Measurements from ENCODE around the gene SF3A1.
"Not testable (repeated sequence)": the region's sequence is repeated elsewhere in the genome, so short reads cannot be mapped to it uniquely, and the experiment has no call there.

Gene SF3A1

GRCh38 chr22:30402028-30402765, 45.5 kb upstream of the SF3A1 start:
- no peak for DNase-seq (ENCODE audit: extremely low spot score)
- POLR2A ChIA-PET, result interaction anchor here (1.2 to 2.0 kb wide), 4 partner anchors 15 to 23 kb away, joined by 3 to 15 read pairs (median 4); partner anchors contain the start of genes MTFP1 and RNF215
- no peak for TF ChIP-seq SUZ12 (IDR thresholded peaks at IDR 0.05)
- CTCF ChIA-PET, result interaction anchor here (1.3 kb wide), 1 partner anchor 13 kb away, joined by 4 read pairs; no protein-coding TSS in a partner anchor

- CTCF ChIA-PET; DNase-seq (ENCODE audit: extremely low spot score): not testable (repeated sequence)
- POLR2A ChIA-PET, result interaction anchor here (7.9 kb wide), 1 partner anchor 23 kb away, joined by 85 read pairs; the partner anchor contains the start of gene MTFP1
These were observed 44.3 kb upstream of the SF3A1 start for GRCh38 chr22:30401024-30401423.

- POLR2A ChIA-PET, result interaction anchor here (7.9 kb wide), 1 partner anchor 24 kb away, joined by 85 read pairs; the partner anchor contains the start of gene MTFP1
- TF ChIP-seq BHLHE40 (IDR thresholded peaks at IDR 0.05; ENCODE audit: borderline replicate concordance) (no peak), NFRKB (IDR thresholded peaks at IDR 0.05) (no peak), ARNT (IDR thresholded peaks at IDR 0.05) (no peak), ZNF384 (IDR thresholded peaks at IDR 0.05) (no peak), SUZ12 (IDR thresholded peaks at IDR 0.05) (no peak), FOXM1 (IDR thresholded peaks at IDR 0.05; ENCODE audit: borderline replicate concordance) (no peak), TARDBP (IDR thresholded peaks at IDR 0.05) (no peak), SP1 (IDR thresholded peaks at IDR 0.05) (no peak)
- CTCF ChIA-PET, result no interaction called here
These were observed 43.5 kb upstream of the SF3A1 start for GRCh38 chr22:30400159-30400558.

GRCh38 chr22:30399718-30400117, 43.0 kb upstream of the SF3A1 start:
- POLR2A ChIA-PET, result interaction anchor here (7.9 kb wide), 1 partner anchor 24 kb away, joined by 85 read pairs; the partner anchor contains the start of gene MTFP1
- no peak for TF ChIP-seq BHLHE40 (IDR thresholded peaks at IDR 0.05; ENCODE audit: borderline replicate concordance)
- no peak for TF ChIP-seq ZNF384 (IDR thresholded peaks at IDR 0.05)
- TF ChIP-seq PKNOX1 (IDR thresholded peaks at IDR 0.05), result no peak
- no peak for TF ChIP-seq ELF4 (IDR thresholded peaks at IDR 0.05)
- no peak for TF ChIP-seq TARDBP (IDR thresholded peaks at IDR 0.05)
- TF ChIP-seq SUZ12 (IDR thresholded peaks at IDR 0.05), result no peak
- no peak for TF ChIP-seq SP1 (IDR thresholded peaks at IDR 0.05)
- no peak for TF ChIP-seq ARNT (IDR thresholded peaks at IDR 0.05)
- TF ChIP-seq FOXK2 (IDR thresholded peaks at IDR 0.05), result no peak
- no peak for TF ChIP-seq L3MBTL2 (conservative IDR thresholded peaks at IDR 0.05)
- no peak for TF ChIP-seq CTBP1 (IDR thresholded peaks at IDR 0.05; ENCODE audit: borderline replicate concordance)
- no peak for TF ChIP-seq LEF1 (IDR thresholded peaks at IDR 0.05; ENCODE audit: borderline replicate concordance)
- no peak for TF ChIP-seq NFRKB (IDR thresholded peaks at IDR 0.05)
- no peak for TF ChIP-seq HDGF (IDR thresholded peaks at IDR 0.05; ENCODE audit: borderline replicate concordance)
- no peak for TF ChIP-seq FOXA1 (IDR thresholded peaks at IDR 0.05)
- no peak for TF ChIP-seq FOXM1 (IDR thresholded peaks at IDR 0.05; ENCODE audit: borderline replicate concordance)
- CTCF ChIA-PET, result interaction anchor here (1.0 kb wide), 1 partner anchor 12 kb away, joined by 4 read pairs; the partner anchor contains the start of gene RNF215
- no peak for DNase-seq (ENCODE audit: extremely low spot score)

More at GRCh38 chr22:30400159-30400558, 43.5 kb upstream of the SF3A1 start:
- DNase-seq (ENCODE audit: extremely low spot score), result no peak

- DNase-seq (ENCODE audit: extremely low spot score), result no peak
- POLR2A ChIA-PET, result interaction anchor here (0.5 to 7.9 kb wide), 2 partner anchors 25 to 263 kb away, joined by 3 to 85 read pairs; partner anchors contain the start of gene MTFP1
- CTCF ChIA-PET, result interaction anchor here (0.6 to 1.0 kb wide), 2 partner anchors 12 to 294 kb away, joined by 4 to 6 read pairs; partner anchors contain the start of gene RNF215
- TF ChIP-seq HDGF (IDR thresholded peaks at IDR 0.05; ENCODE audit: borderline replicate concordance) (no peak), PKNOX1 (IDR thresholded peaks at IDR 0.05) (no peak), SUZ12 (IDR thresholded peaks at IDR 0.05) (no peak), FOXK2 (IDR thresholded peaks at IDR 0.05) (no peak), L3MBTL2 (conservative IDR thresholded peaks at IDR 0.05) (no peak), TARDBP (IDR thresholded peaks at IDR 0.05) (no peak), NFRKB (IDR thresholded peaks at IDR 0.05) (no peak), FOXA1 (IDR thresholded peaks at IDR 0.05) (no peak), LEF1 (IDR thresholded peaks at IDR 0.05; ENCODE audit: borderline replicate concordance) (no peak), BHLHE40 (IDR thresholded peaks at IDR 0.05; ENCODE audit: borderline replicate concordance) (no peak), ARNT (IDR thresholded peaks at IDR 0.05) (no peak), ZNF384 (IDR thresholded peaks at IDR 0.05) (no peak)
These were observed 42.3 kb upstream of the SF3A1 start for GRCh38 chr22:30398685-30399680.
